PFSK-1 (cell line): Measurements from ENCODE around the gene FAM237B.

Experiments used
- FOXP2 ChIP-seq: optimal IDR thresholded peaks from 2 replicates; pipeline ENCODE3; 2011; ENCODE audit warnings: borderline replicate concordance, control low read depth, inconsistent platforms; ENCODE audit not compliant: insufficient read depth; ENCODE audit errors: extremely low read length, extremely low read depth
- POLR2AphosphoS5 ChIP-seq: IDR thresholded peaks from 2 replicates; pipeline ENCODE4 v1.6.1; 2012; ENCODE audit warnings: low read depth, mild to moderate bottlenecking, control low read depth, low read length, moderate library complexity
- REST ChIP-seq, 2 experiments: IDR thresholded peaks; 2 replicates each; pipeline versions ENCODE4 v1.6.1 to v1.8.0; 2011 to 2012; ENCODE audit warnings: low read depth in 2 of 2, low read length in 2 of 2, control low read depth in 1 of 2, inconsistent platforms in 1 of 2, mild to moderate bottlenecking in 1 of 2, moderate library complexity in 1 of 2; ENCODE audit not compliant: insufficient read depth in 1 of 2
- SIN3A ChIP-seq: IDR thresholded peaks from 2 replicates; pipeline ENCODE4 v1.6.1; 2012; ENCODE audit warnings: mild to moderate bottlenecking, low read length, moderate library complexity, borderline replicate concordance; ENCODE audit not compliant: insufficient read depth
- TAF1 ChIP-seq: IDR thresholded peaks from 2 replicates; pipeline ENCODE4 v1.6.1; 2012; ENCODE audit warnings: low read length, control low read depth, borderline replicate concordance; ENCODE audit not compliant: insufficient read depth

The FAM237B gene

GRCh38 chr7:90334193-90334843 is 13.2 kb upstream of the FAM237B start:
- TF ChIP-seq SIN3A (no peak), TAF1 (no peak), POLR2AphosphoS5 (no peak), REST (IDR thresholded peaks at IDR 0.05; ENCODE audit: insufficient read depth in 1 of 2, low read depth in 2 of 2, low read length in 2 of 2) (no peak), FOXP2 (no peak)

- TF ChIP-seq FOXP2, result no peak
- no peak for TF ChIP-seq SIN3A
- TF ChIP-seq POLR2AphosphoS5, result no peak
- TF ChIP-seq REST (IDR thresholded peaks at IDR 0.05; ENCODE audit: insufficient read depth in 1 of 2, low read depth in 2 of 2, low read length in 2 of 2), result no peak
- TF ChIP-seq TAF1, result no peak
These were observed 5.4 kb upstream of the FAM237B start for GRCh38 chr7:90326500-90326899.

GRCh38 chr7:90322837-90323236 is 1.7 kb upstream of the FAM237B start:
- TF ChIP-seq SIN3A (no peak), FOXP2 (no peak), TAF1 (no peak)

GRCh38 chr7:90320418-90320800 is 695 bp downstream of the FAM237B start:
- TF ChIP-seq TAF1 (no peak), FOXP2 (no peak), REST (IDR thresholded peaks at IDR 0.05; ENCODE audit: insufficient read depth in 1 of 2, low read depth in 2 of 2, low read length in 2 of 2) (no peak), POLR2AphosphoS5 (no peak), SIN3A (no peak)

GRCh38 chr7:90320014-90320413 is 1.1 kb downstream of the FAM237B start:
- no peak for TF ChIP-seq TAF1
- TF ChIP-seq POLR2AphosphoS5, result no peak
- no peak for TF ChIP-seq REST (IDR thresholded peaks at IDR 0.05; ENCODE audit: insufficient read depth in 1 of 2, low read depth in 2 of 2, low read length in 2 of 2)
- no peak for TF ChIP-seq FOXP2
- TF ChIP-seq SIN3A, result no peak
